Neuronal stem cell (in vitro differentiated cells): ENCODE measurements around the gene GRIP2. TPM values are rescaled to one million over a fixed set of nuclear protein-coding genes. Genes with fewer than 3 reads are reported as not detected.
A peak's percentile ranks its signal among the peaks of the same experiment; 100 is the strongest.

Experiments used
- DNase-seq: peaks from one replicate; pipeline ENCODE4 v3.0.0-alpha.2; 2013; ENCODE audit warnings: low spot score
- H2AFZ ChIP-seq: one replicate; pipeline ENCODE4 v1.6.1; 2013; ENCODE audit warnings: mild to moderate bottlenecking, low read length, inconsistent platforms
- H2AK5ac ChIP-seq: 2 replicates; pipeline ENCODE4 v1.6.1; 2013; ENCODE audit warnings: low read depth, mild to moderate bottlenecking, inconsistent platforms, low read length, moderate library complexity, mixed read lengths
- H2BK120ac ChIP-seq: 2 replicates; pipeline ENCODE4 v1.6.1; 2013; ENCODE audit warnings: low read depth, mild to moderate bottlenecking, inconsistent platforms, low read length, moderate library complexity, mixed read lengths
- H2BK12ac ChIP-seq: one replicate; pipeline ENCODE4 v1.6.1; 2013; ENCODE audit warnings: low read length, inconsistent platforms
- H2BK15ac ChIP-seq: 2 replicates; pipeline ENCODE4 v1.6.1; 2013; ENCODE audit warnings: mild to moderate bottlenecking, low read length, inconsistent platforms, mixed read lengths
- H2BK5ac ChIP-seq: one replicate; pipeline ENCODE4 v1.6.1; 2013; ENCODE audit warnings: inconsistent platforms, mild to moderate bottlenecking, low read length, moderate library complexity
- H3K14ac ChIP-seq: one replicate; pipeline ENCODE4 v1.6.1; 2013; ENCODE audit warnings: low read length, inconsistent platforms
- H3K18ac ChIP-seq: 2 replicates; pipeline ENCODE4 v1.6.1; 2013; ENCODE audit warnings: low read length, inconsistent platforms
- H3K23ac ChIP-seq: 2 replicates; pipeline ENCODE4 v1.6.1; 2013; ENCODE audit warnings: low read depth, mild to moderate bottlenecking, mixed read lengths, low read length, inconsistent platforms; ENCODE audit not compliant: poor library complexity
- H3K27ac ChIP-seq: replicated peaks from 3 replicates; pipeline ENCODE4 v1.5.1; 2013; ENCODE audit warnings: low read length, inconsistent platforms
- H3K27me3 ChIP-seq, 3 experiments: 2 replicates each; pipeline ENCODE4 v1.6.1; 2013; ENCODE audit warnings: low read length in 3 of 3, mild to moderate bottlenecking in 2 of 3, inconsistent platforms in 1 of 3, low read depth in 1 of 3, mixed read lengths in 1 of 3, moderate library complexity in 1 of 3; ENCODE audit not compliant: control insufficient read depth in 3 of 3, insufficient read depth in 3 of 3
- H3K36me3 ChIP-seq, 2 donors: replicated peaks in 1 of 2; 2 replicates each; pipeline ENCODE4 v1.6.1; 2013; ENCODE audit warnings: low read length in 2 of 2; ENCODE audit not compliant: control insufficient read depth in 2 of 2, insufficient read depth in 2 of 2
- H3K4ac ChIP-seq: 2 replicates; pipeline ENCODE4 v1.6.1; 2013; ENCODE audit warnings: inconsistent platforms, mild to moderate bottlenecking, low read length, moderate library complexity
- H3K4me1 ChIP-seq, 2 donors: 1 replicate in 1 of 2; 2 replicates in 1 of 2; pipeline ENCODE4 v1.6.1; 2013; ENCODE audit warnings: low read length in 2 of 2, low read depth in 1 of 2; ENCODE audit not compliant: control insufficient read depth in 2 of 2, insufficient read depth in 1 of 2
- H3K4me2 ChIP-seq: one replicate; pipeline ENCODE4 v1.6.1; 2013; ENCODE audit warnings: mild to moderate bottlenecking, low read length, inconsistent platforms; ENCODE audit not compliant: insufficient read depth, poor library complexity, severe bottlenecking
- H3K4me3 ChIP-seq, 2 donors: 2 replicates each; pipeline ENCODE4 v1.5.1; 2013; ENCODE audit warnings: low read length in 2 of 2, mild to moderate bottlenecking in 2 of 2, inconsistent platforms in 1 of 2, moderate library complexity in 1 of 2
- H3K79me1 ChIP-seq: one replicate; pipeline ENCODE4 v1.6.1; 2013; ENCODE audit warnings: low read depth, mild to moderate bottlenecking, inconsistent platforms, low read length, moderate library complexity
- H3K9ac ChIP-seq: one replicate; pipeline ENCODE4 v1.6.1; 2013; ENCODE audit warnings: mild to moderate bottlenecking, low read depth, low read length, inconsistent platforms; ENCODE audit not compliant: poor library complexity
- H3K9me3 ChIP-seq, 2 donors: replicated peaks in 1 of 2; 2 replicates each; pipeline versions ENCODE3 to v1.6.1; 2013; ENCODE audit warnings: low read length in 2 of 2, mild to moderate bottlenecking in 2 of 2, inconsistent platforms in 1 of 2, low read depth in 1 of 2, mixed read lengths in 1 of 2, moderate library complexity in 1 of 2; ENCODE audit not compliant: control insufficient read depth in 2 of 2, insufficient read depth in 1 of 2
- H4K8ac ChIP-seq: one replicate; pipeline ENCODE4 v1.6.1; 2013; ENCODE audit warnings: low read depth, mild to moderate bottlenecking, inconsistent platforms, low read length, moderate library complexity
- H4K91ac ChIP-seq: one replicate; pipeline ENCODE4 v1.6.1; 2013; ENCODE audit warnings: low read length, low read depth, mild to moderate bottlenecking, inconsistent platforms; ENCODE audit not compliant: poor library complexity
- WGBS, 2 donors: extraction: QIAGEN DNeasy Blood & Tissue Kit; methylation state at CpG; one replicate each; pipeline ENCODE4 v1.1.7; 2013; ENCODE audit warnings: missing lambda C conversion rate in 2 of 2, mixed read lengths in 1 of 2; ENCODE audit not compliant: insufficient read length in 2 of 2, insufficient replicate concordance in 1 of 2; ENCODE audit errors: extremely low coverage in 2 of 2; 5-methylcytosine and 5-hydroxymethylcytosine counted together
- polyA plus RNA-seq, 2 experiments: library from polyadenylated mRNA; stranded (reverse); fragments of 200-250 nt; gene quantifications; one replicate each; pipeline ENCODE4 v1.2.3, GENCODE V29; 2013

GRIP2 gene
- 0.77 TPM for polyA plus RNA-seq (2013, experiment 1 of 2)
- polyA plus RNA-seq (2013, experiment 2 of 2): 0.62 TPM

- Histone ChIP-seq H2AK5ac (peak within 1 kb of the TSS; percentile 73), H3K27ac (no peak within 1 kb of the TSS), H3K27me3 (peaks cover 0 to 48% (median 0%) of the 10 kb centered on the region in 3 experiments), H3K14ac (no peak within 1 kb of the TSS), H2AFZ (no peak within 1 kb of the TSS), H3K9ac (peak within 1 kb of the TSS; percentile 45), H4K91ac (peak within 1 kb of the TSS; percentile 11), H4K8ac (peak within 1 kb of the TSS; percentile 4), H3K4me1 (peaks cover 3 to 8% of the 10 kb centered on the region in 2 donors), H2BK12ac (peak within 1 kb of the TSS; percentile 4), H3K4me3 (no peak within 1 kb of the TSS), H3K79me1 (no peaks in the 10 kb centered on the region), H2BK15ac (peak within 1 kb of the TSS; percentile 51), H3K18ac (peak within 1 kb of the TSS; percentile 67), H2BK120ac (no peak within 1 kb of the TSS), H3K9me3 (no peaks in the 10 kb centered on the region), H2BK5ac (peak within 1 kb of the TSS; percentile 20), H3K4ac (no peak within 1 kb of the TSS), H3K36me3 (no peaks in the 10 kb centered on the region), H3K23ac (peak within 1 kb of the TSS; percentile 74), H3K4me2 (no peak within 1 kb of the TSS)
- no peak for DNase-seq
- no CpG with 5 or more reads among the region's 14 CpGs for WGBS, 2 donors
Measured at GRCh38 chr3:14539742-14540491, at the start of gene GRIP2. GRIP2 (minus strand) TSS chr3:14540342; CDS start chr3:14540308, 34 bp downstream.

- no peak for DNase-seq
- no peak overlapping the region for H2AFZ ChIP-seq
- no CpG with 5 or more reads among the region's 6 CpGs for WGBS, 2 donors
- peak overlapping the region; percentile 31 for H2AK5ac ChIP-seq
- H3K4me1 ChIP-seq: no peaks in the 10 kb centered on the region
- no peak overlapping the region for H2BK15ac ChIP-seq
- no peak overlapping the region for H2BK12ac ChIP-seq
- no peak overlapping the region for H3K27ac ChIP-seq
- no peak overlapping the region for H3K9ac ChIP-seq
- no peaks in the 10 kb centered on the region for H3K36me3 ChIP-seq
- no peak overlapping the region for H3K4me3 ChIP-seq
- H3K27me3 ChIP-seq: peaks cover 0 to 69% (median 0%) of the 10 kb centered on the region in 3 experiments
- no peak overlapping the region for H3K4ac ChIP-seq
- H2BK120ac ChIP-seq: no peak overlapping the region
- no peaks in the 10 kb centered on the region for H3K79me1 ChIP-seq
- no peak overlapping the region for H3K14ac ChIP-seq
- no peak overlapping the region for H4K8ac ChIP-seq
- peaks cover 0 to 2% of the 10 kb centered on the region in 2 donors for H3K9me3 ChIP-seq
- H2BK5ac ChIP-seq: no peak overlapping the region
- no peak overlapping the region for H3K4me2 ChIP-seq
- H3K23ac ChIP-seq: no peak overlapping the region
- H4K91ac ChIP-seq: no peak overlapping the region
- H3K18ac ChIP-seq: no peak overlapping the region
Measured at GRCh38 chr3:14588425-14589112, 48.4 kb upstream of the GRIP2 start.

GRCh38 chr3:14587740-14588360 is 47.7 kb upstream of the GRIP2 start:
- WGBS, 2 donors: no CpG with 5 or more reads among the region's 4 CpGs
- H2BK5ac ChIP-seq: no peak overlapping the region
- H3K4ac ChIP-seq: no peak overlapping the region
- no peak overlapping the region for H4K91ac ChIP-seq
- H3K4me3 ChIP-seq: no peak overlapping the region
- H3K4me1 ChIP-seq: no peaks in the 10 kb centered on the region
- no peak overlapping the region for H3K27ac ChIP-seq
- H4K8ac ChIP-seq: no peak overlapping the region
- H2AFZ ChIP-seq: no peak overlapping the region
- no peak overlapping the region for H2BK12ac ChIP-seq
- H3K23ac ChIP-seq: no peak overlapping the region
- H3K14ac ChIP-seq: no peak overlapping the region
- H3K18ac ChIP-seq: no peak overlapping the region
- no peak for DNase-seq
- H3K9me3 ChIP-seq: peaks cover 0 to 2% of the 10 kb centered on the region in 2 donors
- H3K9ac ChIP-seq: no peak overlapping the region
- no peak overlapping the region for H2BK15ac ChIP-seq
- peaks cover 0 to 65% (median 0%) of the 10 kb centered on the region in 3 experiments for H3K27me3 ChIP-seq
- H2BK120ac ChIP-seq: no peak overlapping the region
- no peaks in the 10 kb centered on the region for H3K36me3 ChIP-seq
- no peaks in the 10 kb centered on the region for H3K79me1 ChIP-seq
- H3K4me2 ChIP-seq: no peak overlapping the region
- H2AK5ac ChIP-seq: no peak overlapping the region

DNA sequence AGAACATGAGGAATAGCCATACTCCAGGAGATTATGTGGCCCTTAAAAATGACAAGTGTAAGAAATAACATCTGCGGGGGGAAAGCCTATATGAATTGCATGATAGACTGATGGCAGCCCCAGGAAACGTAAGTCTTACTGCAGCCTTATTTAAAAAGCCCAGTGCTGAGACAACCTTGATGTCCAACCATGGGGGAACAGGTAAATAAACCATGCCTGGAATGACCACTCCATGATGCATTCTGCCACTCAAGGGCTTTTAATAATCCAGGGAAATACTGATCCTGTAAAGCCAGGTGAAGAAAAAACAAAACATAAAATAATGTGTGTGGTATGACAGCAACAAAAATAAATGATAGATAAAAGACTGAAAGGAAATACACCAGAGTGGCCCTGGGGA is 46.5 kb upstream of the GRIP2 start:
- Histone ChIP-seq H2AFZ (no peak overlapping the region), H3K4me1 (no peaks in the 10 kb centered on the region), H3K4me2 (no peak overlapping the region), H3K79me1 (no peaks in the 10 kb centered on the region), H3K23ac (no peak overlapping the region), H3K4me3 (no peak overlapping the region), H2BK120ac (no peak overlapping the region), H3K27ac (no peak overlapping the region), H3K9me3 (peaks cover 0 to 2% of the 10 kb centered on the region in 2 donors), H3K9ac (no peak overlapping the region), H3K4ac (no peak overlapping the region), H2BK12ac (no peak overlapping the region), H4K8ac (no peak overlapping the region), H3K27me3 (peaks cover 0 to 58% (median 0%) of the 10 kb centered on the region in 3 experiments), H4K91ac (no peak overlapping the region), H2AK5ac (no peak overlapping the region), H2BK15ac (no peak overlapping the region), H3K18ac (no peak overlapping the region), H2BK5ac (no peak overlapping the region), H3K14ac (no peak overlapping the region), H3K36me3 (no peaks in the 10 kb centered on the region)
- no peak for DNase-seq
- no CpG with 5 or more reads among the region's 2 CpGs for WGBS, 2 donors
